ENCODE data around the gene VASP. TPM values are rescaled to one million over a fixed set of nuclear protein-coding genes. Genes with fewer than 3 reads are reported as not detected.

VASP gene
- total and polyA plus RNA-seq, 9 of the 15 experiments (the other 6 are each of a cell fraction or from before 2014, with no cell fraction given): 16.7 to 261 (median 112) TPM

DNA sequence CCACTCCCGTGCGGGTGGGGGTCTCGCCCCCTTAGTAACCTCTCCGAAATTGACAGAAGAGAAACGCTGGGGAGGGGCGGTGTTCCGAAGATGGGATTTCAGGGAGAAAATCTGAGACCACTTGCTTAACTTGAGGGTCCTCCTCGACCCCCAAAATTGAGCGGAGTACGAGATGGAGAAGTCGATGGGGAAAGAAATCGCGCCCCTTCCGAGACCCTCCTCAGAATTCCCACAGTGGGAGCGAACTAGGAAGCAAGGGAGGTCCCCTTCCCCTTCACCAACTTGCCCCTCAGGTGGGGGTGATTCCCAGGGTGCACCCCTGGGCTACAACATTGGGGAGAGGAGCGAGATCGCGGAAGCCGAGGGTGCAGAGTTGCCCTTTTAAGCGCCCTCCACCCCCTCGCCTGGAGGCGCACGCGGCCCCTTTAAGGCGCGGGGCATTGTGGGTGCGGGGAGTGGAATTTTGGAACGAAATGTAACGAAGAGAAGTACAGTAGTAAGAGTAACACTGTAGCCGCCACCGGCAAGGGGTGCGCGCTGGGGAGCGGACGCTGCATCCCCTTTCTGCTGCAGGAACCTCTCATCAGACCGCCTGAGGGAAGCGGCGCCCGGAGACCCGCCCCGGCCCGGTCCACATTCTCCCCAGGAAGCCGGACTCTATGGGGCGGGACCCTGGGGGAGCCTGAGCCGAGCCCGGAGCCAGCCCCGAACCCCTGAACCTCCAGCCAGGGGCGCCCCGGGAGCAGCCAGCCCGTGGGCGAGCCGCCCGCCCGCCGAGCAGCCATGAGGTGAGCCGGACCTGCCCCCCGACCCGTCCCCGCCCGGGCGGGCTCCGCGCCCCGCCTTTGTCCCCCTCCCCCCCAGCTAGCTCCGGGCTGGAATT lies at the start of gene VASP (continued):
- TF ChIP-seq, protein P1, sequence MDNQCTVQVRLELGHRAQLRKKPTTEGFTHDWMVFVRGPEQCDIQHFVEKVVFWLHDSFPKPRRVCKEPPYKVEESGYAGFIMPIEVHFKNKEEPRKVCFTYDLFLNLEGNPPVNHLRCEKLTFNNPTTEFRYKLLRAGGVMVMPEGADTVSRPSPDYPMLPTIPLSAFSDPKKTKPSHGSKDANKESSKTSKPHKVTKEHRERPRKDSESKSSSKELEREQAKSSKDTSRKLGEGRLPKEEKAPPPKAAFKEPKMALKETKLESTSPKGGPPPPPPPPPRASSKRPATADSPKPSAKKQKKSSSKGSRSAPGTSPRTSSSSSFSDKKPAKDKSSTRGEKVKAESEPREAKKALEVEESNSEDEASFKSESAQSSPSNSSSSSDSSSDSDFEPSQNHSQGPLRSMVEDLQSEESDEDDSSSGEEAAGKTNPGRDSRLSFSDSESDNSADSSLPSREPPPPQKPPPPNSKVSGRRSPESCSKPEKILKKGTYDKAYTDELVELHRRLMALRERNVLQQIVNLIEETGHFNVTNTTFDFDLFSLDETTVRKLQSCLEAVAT (IDR thresholded peaks at IDR 0.05): peak in 1 of 2 experiments; percentile 63; a peak in 1 of 4 replicates
- TF ChIP-seq SP1 (CRISPR knock-in tag; IDR thresholded peaks at IDR 0.05) (peak; percentile 72), HNRNPL (IDR thresholded peaks at IDR 0.05; ENCODE audit: low read depth, low read length) (no peak), TEAD2 (tag; IDR thresholded peaks at IDR 0.05) (no peak), ZNF79 (CRISPR knock-in tag; IDR thresholded peaks at IDR 0.05; ENCODE audit: low read depth) (no peak), KLF16 (IDR thresholded peaks at IDR 0.05) (no peak), CHD4 (IDR thresholded peaks at IDR 0.05; ENCODE audit: insufficient read depth, insufficient replicate concordance, low read depth, low read length, poor library complexity, severe bottlenecking) (peak; percentile 37), RUNX1 (IDR thresholded peaks at IDR 0.05; ENCODE audit: low read depth) (no peak), RFX7 (CRISPR knock-in tag; IDR thresholded peaks at IDR 0.05) (no peak), ZNF444 (CRISPR knock-in tag; IDR thresholded peaks at IDR 0.05) (no peak), TBL1XR1 (IDR thresholded peaks at IDR 0.05; ENCODE audit: low read length in 2 of 2) (no peak), PHB2 (IDR thresholded peaks at IDR 0.05; ENCODE audit: low read depth) (no peak), ZNF239 (CRISPR knock-in tag; IDR thresholded peaks at IDR 0.05) (no peak), KLF6 (CRISPR knock-in tag; IDR thresholded peaks at IDR 0.05; ENCODE audit: borderline replicate concordance) (no peak), CHD2 (IDR thresholded peaks at IDR 0.05; ENCODE audit: low read depth, low read length) (no peak; the same call in 1 of the 2 replicates), HCFC1 (IDR thresholded peaks at IDR 0.05; ENCODE audit: low read depth, low read length) (peak; percentile 72)
- TF ChIP-seq, protein P2, sequence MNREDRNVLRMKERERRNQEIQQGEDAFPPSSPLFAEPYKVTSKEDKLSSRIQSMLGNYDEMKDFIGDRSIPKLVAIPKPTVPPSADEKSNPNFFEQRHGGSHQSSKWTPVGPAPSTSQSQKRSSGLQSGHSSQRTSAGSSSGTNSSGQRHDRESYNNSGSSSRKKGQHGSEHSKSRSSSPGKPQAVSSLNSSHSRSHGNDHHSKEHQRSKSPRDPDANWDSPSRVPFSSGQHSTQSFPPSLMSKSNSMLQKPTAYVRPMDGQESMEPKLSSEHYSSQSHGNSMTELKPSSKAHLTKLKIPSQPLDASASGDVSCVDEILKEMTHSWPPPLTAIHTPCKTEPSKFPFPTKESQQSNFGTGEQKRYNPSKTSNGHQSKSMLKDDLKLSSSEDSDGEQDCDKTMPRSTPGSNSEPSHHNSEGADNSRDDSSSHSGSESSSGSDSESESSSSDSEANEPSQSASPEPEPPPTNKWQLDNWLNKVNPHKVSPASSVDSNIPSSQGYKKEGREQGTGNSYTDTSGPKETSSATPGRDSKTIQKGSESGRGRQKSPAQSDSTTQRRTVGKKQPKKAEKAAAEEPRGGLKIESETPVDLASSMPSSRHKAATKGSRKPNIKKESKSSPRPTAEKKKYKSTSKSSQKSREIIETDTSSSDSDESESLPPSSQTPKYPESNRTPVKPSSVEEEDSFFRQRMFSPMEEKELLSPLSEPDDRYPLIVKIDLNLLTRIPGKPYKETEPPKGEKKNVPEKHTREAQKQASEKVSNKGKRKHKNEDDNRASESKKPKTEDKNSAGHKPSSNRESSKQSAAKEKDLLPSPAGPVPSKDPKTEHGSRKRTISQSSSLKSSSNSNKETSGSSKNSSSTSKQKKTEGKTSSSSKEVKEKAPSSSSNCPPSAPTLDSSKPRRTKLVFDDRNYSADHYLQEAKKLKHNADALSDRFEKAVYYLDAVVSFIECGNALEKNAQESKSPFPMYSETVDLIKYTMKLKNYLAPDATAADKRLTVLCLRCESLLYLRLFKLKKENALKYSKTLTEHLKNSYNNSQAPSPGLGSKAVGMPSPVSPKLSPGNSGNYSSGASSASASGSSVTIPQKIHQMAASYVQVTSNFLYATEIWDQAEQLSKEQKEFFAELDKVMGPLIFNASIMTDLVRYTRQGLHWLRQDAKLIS (CRISPR knock-in tag; IDR thresholded peaks at IDR 0.05): peak; percentile 51; the same call in 1 of the 2 replicates
- TF ChIP-seq, protein P3, sequence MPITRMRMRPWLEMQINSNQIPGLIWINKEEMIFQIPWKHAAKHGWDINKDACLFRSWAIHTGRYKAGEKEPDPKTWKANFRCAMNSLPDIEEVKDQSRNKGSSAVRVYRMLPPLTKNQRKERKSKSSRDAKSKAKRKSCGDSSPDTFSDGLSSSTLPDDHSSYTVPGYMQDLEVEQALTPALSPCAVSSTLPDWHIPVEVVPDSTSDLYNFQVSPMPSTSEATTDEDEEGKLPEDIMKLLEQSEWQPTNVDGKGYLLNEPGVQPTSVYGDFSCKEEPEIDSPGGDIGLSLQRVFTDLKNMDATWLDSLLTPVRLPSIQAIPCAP (CRISPR knock-in tag; IDR thresholded peaks at IDR 0.05; ENCODE audit: borderline replicate concordance): no peak
- TF ChIP-seq, protein P4, sequence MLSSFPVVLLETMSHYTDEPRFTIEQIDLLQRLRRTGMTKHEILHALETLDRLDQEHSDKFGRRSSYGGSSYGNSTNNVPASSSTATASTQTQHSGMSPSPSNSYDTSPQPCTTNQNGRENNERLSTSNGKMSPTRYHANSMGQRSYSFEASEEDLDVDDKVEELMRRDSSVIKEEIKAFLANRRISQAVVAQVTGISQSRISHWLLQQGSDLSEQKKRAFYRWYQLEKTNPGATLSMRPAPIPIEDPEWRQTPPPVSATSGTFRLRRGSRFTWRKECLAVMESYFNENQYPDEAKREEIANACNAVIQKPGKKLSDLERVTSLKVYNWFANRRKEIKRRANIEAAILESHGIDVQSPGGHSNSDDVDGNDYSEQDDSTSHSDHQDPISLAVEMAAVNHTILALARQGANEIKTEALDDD (IDR thresholded peaks at IDR 0.05): no peak
- TF ChIP-seq, protein P5, sequence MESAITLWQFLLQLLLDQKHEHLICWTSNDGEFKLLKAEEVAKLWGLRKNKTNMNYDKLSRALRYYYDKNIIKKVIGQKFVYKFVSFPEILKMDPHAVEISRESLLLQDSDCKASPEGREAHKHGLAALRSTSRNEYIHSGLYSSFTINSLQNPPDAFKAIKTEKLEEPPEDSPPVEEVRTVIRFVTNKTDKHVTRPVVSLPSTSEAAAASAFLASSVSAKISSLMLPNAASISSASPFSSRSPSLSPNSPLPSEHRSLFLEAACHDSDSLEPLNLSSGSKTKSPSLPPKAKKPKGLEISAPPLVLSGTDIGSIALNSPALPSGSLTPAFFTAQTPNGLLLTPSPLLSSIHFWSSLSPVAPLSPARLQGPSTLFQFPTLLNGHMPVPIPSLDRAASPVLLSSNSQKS (CRISPR knock-in tag; IDR thresholded peaks at IDR 0.05): no peak

Measured in K562 (cell line).